GM11168 (cell line): ENCODE data around the gene RPAIN.
"Not testable (repeated sequence)": the region's sequence is repeated elsewhere in the genome, so short reads cannot be mapped to it uniquely, and the experiment has no call there.

Experiments
- in situ Hi-C: fragments of 300-500 bp; cut with MboI; formaldehyde crosslinking; loops from one replicate; pipeline ENCODE4 v1.12.0; 2022; ENCODE audit warnings: low sequenced_read_pairs; ENCODE audit not compliant: unreplicated experiment

The RPAIN gene

DNA sequence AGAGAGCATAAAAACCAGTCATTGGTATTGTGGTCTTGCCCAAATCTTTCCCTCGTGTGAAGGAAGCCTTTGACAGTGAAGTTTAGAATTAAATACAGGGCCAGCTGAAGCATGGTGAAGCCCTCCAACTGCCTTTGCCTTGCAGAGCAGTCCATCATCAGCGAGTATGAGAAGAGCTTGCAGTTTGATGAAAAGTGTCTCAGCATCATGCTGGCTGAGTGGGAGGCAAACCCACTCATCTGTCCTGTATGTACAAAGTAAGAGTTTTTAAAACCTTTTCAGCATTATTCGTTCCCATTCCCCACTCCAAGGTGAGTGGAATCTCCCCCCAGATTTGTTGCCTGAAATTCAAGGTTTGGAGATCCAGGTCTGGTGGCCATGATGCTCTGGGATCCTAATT is 5.8 kb downstream of the RPAIN start:
- in situ Hi-C loops = loop anchor here (10.0 kb wide), 1 partner anchor 181 kb away; no protein-coding TSS in a partner anchor

- in situ Hi-C loops = loop anchor here (10.0 kb wide), 1 partner anchor 185 kb away; no protein-coding TSS in a partner anchor
These were observed 9.4 kb downstream of the RPAIN start for GRCh38 chr17:5429191-5429887.

DNA sequence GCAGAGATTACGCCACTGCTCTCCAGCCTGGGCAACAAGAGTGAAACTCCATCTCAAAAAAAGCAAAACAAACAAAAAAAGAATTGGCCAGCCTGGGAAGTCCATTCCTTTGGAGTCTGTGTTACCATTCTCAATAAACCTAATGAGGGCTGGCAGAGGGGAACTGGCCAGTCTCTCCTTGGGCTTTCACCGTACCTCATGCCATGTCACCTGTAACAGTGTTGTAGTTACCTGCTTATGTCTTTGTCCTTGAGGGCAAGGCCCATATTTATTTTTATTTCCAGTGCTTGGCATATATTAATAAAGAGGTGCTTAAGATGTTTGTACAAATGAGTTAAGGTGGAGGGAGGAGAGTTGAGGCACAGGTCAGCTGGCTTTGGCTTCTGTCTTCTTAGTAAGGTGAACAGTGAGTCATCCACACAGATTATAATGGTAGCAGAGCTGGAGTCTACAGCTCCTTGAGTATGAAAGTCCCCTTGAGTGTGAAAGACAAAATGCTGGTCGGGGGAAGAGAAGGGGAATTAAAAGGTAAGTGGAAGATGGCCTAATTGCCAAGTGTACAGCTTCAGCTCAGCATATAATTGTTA is 10.5 kb downstream of the RPAIN start:
- in situ Hi-C loops = no loop called here

GRCh38 chr17:5431234-5431633 is 11.3 kb downstream of the RPAIN start:
- in situ Hi-C loops = not testable (repeated sequence)

DNA sequence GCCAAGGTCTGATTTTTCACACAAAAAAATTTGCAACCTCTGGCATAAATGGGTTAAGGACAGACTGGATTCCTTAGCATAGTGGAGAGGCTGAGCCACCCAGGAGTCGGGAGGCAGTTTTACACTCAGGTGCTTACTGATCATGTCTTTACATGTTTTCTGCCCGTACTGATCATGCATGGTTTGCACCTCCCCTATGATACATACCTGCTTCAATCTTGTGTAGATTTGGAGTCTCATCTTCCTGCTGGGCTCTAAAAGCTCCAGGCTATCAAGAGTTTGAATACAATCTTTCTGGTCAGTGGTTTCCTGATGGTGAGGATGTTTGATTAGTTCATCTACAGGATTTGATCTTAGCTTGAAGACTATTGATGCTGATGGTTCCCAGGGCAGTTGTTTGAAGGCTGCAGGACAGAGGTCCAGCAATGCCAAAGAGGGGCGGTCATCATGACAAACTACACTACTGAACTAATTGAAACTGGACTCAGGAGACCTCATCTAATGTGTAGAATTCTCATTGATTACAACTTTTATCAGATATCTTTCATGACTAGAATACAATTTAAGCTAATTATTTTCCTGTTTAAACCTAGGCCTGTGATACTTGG is 12.1 kb downstream of the RPAIN start:
- in situ Hi-C loops = no loop called here

DNA sequence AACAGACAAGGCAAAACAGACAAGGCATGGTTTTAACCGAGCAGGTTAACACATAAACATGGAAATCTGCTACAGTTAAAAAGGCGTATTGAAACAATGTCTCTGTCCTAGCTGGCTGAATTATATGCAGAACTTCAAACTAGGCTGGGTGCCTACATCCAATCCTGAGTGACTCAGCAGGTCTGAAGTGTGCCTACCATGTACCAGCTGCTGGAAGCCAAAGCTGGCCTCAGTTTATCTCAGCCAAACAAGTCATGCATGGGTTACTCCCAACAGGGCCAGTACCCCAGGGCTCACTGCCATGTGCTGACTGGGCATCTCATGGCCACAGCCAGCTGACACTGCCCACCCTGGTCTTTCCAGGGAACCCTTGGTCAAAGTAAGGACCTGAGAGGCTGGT is 15.0 kb downstream of the RPAIN start:
- in situ Hi-C loops = no loop called here

- in situ Hi-C loops = not testable (repeated sequence)
These were observed 15.9 kb downstream of the RPAIN start for GRCh38 chr17:5435781-5436315.

DNA sequence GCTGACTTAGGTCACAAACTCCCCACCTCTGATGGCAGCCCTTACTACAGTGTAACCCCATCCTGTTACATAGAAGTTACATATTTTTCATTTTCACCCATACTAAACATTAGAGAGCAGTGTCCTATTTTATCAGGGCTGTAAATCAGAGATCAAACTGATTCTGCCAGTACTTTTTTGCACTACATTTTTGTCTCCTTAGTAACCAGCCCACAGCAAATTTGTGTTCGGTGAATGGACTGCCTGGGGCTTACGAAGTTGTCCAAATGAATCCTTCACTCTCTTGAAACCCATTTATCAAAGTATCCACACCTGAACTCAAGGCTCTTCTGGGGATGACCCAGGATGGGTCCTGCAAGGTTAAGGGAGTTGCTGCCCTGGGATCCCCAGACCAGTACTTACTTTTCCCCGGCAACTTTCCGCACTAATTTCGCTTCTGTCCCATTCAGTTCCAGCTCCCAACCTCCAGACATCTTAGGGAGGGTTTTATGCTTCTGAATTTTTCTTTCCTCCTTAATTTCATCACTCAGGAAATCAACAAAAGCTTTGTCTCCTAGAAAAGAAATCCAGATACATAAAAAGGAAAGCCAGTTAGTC is 17.8 kb downstream of the RPAIN start:
- in situ Hi-C loops = no loop called here

- in situ Hi-C loops = no loop called here
These were observed 18.9 kb downstream of the RPAIN start, which contains the start of gene C1QBP for GRCh38 chr17:5438716-5439445. C1QBP (minus strand) TSS chr17:5439155; CDS start chr17:5439073, 82 bp downstream.

DNA sequence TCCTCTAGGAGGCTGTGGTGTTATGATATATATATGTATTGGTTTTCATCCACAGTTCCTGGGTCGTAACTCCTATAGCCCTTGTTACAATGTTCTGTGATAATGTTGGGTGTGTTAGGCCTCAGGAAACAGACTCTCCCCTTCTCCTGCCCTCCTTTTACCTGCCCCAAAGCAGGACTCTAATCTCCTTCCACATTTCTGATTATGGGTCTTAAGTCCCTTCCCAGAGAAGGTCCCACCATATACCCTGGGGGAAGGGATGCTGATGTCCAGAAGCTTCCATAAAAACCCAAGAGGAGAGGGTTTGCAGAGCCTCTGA is 19.4 kb downstream of the RPAIN start:
- in situ Hi-C loops = no loop called here

DNA sequence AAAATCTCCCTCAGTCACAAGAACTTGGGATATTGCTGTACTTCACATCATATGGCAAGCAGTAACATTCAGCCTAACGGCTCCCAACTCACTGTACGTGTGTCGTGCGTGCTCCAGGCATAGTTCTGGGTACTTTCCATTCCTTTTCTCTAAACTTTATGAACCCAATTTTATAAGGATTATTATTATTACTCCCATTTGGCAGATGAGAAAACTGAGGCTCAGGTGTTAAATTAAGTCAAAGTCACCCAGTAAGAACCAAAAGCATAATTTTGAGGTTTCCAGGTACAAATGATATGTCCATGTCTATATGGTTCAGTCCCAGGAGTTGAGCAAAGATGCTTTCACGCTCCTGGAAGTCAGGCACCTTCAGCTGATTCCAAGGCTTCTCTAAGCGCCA is 23.7 kb downstream of the RPAIN start:
- in situ Hi-C loops = no loop called here

DNA sequence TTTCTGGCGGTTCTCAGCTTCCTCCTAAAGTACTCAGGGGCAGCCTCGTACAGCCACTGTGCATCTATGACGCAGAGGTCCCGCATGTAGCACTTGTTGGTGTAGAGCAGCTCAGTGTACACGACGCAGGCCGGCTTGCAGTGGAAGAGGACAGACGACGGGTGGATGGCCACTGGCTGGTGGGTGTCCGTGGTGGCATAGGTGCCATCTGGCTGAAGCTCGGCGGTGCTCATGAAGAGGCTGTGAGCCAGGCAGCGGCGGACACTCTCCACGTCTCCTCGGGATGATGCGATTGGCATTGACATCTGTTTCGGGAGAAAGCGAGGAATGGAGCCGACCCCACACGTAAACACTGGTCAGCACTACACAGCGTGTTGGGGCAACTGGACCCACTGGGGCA is 24.2 kb downstream of the RPAIN start:
- in situ Hi-C loops = no loop called here

GRCh38 chr17:5446786-5447185 is 26.8 kb downstream of the RPAIN start:
- in situ Hi-C loops = no loop called here

DNA sequence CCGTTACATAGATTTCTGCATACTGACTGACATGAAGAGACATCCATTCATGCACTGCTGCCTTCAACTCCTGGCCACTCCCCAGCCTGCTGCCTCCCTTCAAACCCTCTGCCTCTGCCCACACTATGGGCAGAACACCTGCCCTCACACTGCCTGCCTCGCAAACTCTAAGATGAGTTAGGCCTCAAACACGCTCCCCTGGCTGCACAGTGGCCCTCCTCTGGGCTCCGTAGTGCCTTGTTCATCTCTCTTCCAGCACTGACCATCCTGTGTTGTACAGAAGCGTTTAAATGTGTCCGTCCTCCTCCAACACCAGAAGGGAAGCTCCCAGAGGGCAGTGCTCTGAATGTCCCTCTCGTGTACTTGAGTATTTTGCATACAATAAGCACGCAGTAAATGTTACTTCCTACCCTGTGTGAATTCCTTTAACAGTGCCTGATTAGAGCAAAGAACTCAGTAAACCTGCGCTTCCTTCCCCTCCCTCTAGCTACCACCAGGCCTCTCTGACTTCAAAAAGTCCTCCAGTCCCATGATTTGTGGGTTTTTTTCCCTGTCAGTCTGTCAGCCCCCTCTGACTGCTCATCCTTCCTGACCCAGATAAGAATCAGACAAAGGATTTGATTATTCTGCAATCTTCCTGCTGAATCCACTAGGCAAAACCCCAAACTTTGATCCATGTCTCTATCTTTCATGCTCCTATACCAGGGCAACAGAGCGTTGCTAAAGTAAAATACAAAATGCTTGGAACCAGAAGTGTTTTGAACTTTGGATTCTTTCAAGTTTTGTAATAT is 44.9 kb downstream of the RPAIN start:
- in situ Hi-C loops = no loop called here

- in situ Hi-C loops = no loop called here
These were observed 46.3 kb downstream of the RPAIN start for GRCh38 chr17:5466295-5466694.

GRCh38 chr17:5467416-5467815 is 47.4 kb downstream of the RPAIN start:
- in situ Hi-C loops = no loop called here

GRCh38 chr17:5468075-5468473 is 48.1 kb downstream of the RPAIN start:
- in situ Hi-C loops = no loop called here

DNA sequence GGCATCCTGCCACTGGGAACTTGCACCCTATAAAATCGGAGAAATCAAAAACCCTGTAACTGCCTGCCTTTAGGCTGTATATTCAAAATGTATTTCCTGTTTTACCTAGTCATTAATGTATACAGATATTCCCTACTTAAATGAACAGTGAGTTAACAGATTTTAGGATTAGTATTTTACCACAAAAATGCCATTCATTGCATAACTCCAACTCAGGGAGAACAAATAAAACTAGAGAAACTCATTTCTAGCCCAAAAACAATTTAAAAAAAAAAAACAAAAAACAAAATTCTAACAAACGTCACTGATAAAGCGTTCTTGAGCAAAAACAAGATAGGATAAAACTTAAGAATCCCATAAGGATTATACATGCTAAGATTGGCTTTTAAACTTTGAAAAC is 52.5 kb downstream of the RPAIN start:
- in situ Hi-C loops = no loop called here

DNA sequence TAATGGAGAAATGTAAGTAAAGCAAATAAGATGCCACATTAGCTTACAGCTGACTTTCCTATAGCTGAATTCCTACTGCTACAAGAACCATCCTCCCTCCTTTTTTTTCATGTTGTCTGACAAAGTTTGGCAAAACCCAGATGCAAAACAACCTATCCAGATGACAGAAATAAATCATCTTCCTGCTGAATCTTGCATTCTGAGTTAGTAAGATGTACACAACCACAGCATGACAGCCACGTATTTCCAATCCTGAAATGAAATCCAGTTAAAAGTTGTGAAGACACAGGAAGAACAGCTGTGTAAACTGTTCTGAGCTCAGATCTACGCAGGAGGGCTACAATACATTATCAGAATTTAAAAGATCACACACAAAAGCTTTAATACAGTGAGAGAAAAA is 53.9 kb downstream of the RPAIN start:
- in situ Hi-C loops = no loop called here

DNA sequence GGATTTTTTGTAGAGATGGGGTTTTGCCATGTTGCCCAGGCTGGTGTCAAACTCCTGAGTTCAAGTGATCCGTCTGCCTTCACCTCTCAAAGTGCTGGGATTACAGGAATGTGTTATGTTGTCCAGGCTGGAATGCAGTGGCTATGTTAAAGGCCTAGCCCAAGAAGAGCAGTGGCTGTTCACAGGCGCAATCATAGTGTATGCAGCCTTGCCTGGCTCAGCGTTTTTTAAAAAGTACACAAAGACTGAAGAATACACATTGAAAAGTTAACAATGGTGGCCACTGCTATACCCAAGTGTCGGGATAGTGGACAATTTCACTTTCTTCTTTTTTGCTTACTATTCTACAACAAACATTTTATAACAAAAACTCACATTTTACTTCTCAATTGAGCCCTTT is 59.0 kb downstream of the RPAIN start:
- in situ Hi-C loops = no loop called here
